ENCODE data around the gene CLIC5.

The CLIC5 gene

DNA sequence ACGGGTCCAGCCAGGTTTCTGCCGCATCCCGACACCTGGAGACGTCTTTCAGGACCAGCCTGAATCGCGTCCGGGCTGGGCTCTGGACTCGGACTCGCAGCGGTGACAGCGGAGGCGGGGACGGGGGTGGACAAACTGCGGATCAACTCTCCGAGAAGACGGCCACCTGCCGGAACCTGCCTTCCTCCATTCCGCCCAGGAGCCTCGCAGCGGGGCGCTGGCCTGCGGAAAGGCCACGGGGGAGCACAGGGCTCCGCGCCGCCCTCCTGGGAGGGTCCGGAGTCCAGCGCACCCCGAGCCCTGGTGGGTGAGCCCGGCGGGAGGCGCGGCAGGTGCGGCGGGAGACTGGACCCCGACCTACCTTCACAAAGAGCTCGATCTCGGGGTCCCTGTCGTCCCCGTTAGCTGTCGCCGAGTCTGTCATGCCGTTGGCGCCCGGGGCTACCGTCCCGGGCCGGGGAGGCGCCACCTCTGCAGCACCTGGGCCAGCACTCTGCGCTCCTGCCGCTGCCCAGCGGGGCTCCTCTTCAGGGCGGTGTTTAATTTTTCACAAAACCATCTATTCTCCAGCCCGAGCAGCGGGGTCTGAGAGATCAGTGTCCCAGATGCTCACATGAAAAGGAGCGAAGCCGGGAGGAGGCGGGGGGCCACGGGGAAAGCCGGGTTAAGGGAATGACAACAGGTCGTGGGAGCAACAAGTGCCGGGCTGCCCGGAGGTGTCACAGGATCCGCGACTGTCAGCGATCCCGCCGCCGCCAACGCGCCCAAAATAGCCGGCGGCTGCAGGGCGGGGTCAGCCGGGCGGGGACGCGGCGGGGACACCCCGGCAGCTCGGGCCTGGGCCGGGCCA is at the start of gene CLIC5:
Gene CLIC5, minus strand, starts transcription at position 742 of the 850 bp plus-strand sequence. Its CDS starts 318 bp downstream, at position 424.
- DNase-seq = no peak

DNA sequence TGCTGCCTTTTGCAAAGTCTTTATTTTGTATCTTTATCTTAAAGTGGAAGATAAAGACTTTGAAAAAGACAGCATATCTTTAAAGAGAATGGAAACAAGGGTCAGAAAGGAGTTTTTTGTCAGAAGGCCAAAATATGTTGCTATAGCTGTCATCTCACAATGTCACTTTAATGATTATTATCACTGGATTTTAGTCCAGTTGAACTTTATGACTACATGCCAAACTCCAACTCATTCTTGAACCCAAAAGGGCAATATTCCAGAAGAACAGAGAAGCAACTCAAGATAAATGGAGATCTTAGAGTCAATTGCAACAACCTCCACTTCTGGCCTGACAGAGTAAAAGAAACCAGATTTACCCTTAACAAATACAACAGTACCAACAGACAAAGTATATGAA is 47.3 kb upstream of the CLIC5 start:
- no peak for DNase-seq

DNA sequence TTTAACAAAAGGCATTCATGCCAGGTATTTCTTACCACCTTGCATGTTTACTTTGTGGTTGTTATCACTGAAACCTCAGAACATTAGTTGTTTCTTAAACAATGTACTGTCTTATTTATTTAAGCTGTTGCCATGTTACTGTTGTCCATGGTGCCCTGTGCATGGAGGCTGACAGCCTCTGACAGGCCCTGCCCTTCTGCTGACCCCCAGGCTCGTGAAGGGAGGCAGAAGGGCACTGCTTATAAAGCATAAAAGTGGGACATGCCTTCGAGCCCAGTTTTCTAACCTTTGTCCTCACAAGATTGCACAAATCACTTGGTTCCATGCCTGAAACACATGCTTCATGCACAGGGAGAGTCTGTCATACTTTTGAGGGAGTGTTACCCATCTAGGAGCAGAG is 46.7 kb upstream of the CLIC5 start:
- DNase-seq = no peak

DNA sequence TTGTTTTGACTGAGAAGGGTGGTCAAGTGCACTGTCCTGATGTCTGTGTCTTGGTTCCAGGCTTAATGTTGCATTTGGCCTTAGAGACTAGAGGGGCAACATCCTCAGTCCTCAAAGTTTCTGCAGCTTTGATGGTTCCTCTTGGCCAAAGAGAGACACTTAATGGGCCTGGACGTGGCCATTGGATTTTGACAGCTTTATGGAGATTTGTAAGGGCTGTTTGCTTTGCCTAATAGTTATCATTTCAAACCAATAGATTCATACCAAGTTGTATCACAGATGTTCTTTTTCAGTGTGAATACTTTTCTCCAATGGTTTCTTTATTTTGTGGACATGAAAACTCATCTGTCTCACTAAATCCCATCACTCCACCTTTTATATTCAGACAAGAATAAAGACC is 45.8 kb upstream of the CLIC5 start:
- no peak for DNase-seq

DNA sequence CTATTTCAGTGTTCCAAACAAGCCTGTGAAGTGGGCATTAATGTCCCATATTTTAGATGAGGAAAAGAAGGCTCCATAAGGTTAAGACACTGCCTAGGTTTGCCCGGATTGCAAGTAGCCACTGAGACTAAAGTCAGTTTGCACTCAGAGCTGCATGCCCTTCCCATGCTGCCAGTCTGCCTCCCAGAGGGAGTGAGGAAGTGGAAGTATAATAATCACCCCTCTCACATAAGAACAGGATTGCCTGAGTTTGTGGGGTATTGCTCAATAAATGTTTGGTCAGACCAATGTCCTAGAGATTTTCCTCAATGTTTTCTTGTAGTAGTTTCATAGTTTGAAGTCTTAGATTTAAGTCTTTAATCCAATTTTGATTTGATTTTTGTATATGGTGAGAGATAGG is 43.9 kb upstream of the CLIC5 start:
- DNase-seq = no peak

DNA sequence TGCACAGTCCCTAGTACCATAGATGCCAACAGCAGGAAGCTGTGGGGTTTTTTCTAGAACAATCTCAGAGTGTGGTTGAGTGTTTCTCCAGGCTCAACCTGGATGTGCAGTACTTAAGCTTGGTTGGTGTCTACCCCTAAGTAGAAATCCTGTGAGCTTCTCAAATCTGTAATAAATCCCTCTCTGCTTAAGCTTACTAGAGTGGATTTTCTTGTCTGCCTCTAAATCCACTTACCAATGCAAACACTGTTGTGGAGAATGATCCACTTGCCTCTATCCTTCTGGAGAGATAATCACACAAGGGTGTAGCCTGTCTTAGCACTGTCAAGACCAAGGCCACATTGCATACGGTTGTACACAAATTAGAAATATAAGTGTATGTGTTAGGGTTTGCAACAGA is 43.3 kb upstream of the CLIC5 start:
- DNase-seq = no peak

DNA sequence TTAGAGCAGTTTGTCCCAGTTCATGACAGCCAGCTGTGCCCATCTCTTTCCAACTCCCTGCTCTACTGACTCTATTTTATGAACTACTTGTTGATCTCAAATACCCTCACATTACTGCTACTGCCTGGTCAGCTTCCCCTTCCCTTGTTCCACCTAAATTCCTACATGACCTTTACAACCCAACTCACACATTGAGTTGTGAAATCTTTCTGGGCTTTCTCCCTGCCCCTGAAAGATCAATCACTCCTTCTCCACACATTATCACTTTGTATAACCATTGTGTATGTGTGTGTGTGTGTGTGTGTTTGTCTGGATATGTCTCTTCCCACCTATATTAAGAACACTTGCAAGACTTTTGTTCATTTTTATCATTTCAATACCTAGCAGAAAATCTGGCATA is 42.1 kb upstream of the CLIC5 start:
- DNase-seq = no peak

DNA sequence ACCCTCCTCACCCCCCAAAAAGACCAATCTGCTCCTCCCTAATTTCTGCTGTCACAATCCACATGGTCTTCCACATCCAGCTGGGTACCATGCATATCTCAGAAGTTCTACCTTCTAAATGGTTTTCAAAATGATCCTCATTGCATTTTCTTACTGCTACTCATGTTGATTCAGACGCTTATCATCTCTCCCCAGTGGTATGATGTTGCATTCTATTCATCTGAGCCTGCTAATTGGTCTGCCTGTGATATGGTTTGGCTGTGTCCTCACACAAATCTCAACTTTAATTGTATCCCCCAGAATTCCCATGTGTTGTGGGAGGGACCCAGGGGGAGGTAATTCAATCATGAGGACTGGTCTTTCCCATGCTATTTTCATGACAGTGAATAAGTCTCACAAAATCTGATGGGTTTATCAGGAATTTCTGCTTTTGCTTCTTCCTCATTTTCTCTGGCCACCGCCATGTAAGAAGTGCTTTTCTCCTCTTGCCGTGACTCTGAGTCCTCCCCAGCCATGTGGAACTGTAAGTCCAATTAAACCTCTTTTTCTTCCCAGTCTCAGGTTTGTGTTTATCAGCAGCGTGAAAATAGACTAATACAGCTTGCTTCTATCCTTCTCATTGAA is 41.4 kb upstream of the CLIC5 start:
- no peak for DNase-seq

DNA sequence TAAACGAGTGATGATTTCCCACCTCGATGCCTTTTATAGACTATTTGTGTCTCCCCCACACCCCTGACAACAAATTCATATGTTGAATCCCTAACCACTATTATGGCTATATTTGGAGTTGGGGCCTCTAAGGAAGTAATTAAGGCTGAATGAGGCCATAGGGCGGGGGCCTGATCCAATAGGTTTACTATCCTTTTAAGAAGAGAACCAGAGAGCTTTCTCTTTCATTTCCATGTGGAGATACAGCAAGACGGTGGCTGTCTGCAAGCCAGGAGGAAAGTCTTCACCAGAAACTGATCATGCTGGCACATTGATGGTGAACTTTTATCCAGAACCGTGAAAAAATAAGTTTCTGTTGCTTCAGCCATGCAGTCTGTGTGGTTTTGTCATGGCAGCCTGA is 38.9 kb upstream of the CLIC5 start:
- no peak for DNase-seq

DNA sequence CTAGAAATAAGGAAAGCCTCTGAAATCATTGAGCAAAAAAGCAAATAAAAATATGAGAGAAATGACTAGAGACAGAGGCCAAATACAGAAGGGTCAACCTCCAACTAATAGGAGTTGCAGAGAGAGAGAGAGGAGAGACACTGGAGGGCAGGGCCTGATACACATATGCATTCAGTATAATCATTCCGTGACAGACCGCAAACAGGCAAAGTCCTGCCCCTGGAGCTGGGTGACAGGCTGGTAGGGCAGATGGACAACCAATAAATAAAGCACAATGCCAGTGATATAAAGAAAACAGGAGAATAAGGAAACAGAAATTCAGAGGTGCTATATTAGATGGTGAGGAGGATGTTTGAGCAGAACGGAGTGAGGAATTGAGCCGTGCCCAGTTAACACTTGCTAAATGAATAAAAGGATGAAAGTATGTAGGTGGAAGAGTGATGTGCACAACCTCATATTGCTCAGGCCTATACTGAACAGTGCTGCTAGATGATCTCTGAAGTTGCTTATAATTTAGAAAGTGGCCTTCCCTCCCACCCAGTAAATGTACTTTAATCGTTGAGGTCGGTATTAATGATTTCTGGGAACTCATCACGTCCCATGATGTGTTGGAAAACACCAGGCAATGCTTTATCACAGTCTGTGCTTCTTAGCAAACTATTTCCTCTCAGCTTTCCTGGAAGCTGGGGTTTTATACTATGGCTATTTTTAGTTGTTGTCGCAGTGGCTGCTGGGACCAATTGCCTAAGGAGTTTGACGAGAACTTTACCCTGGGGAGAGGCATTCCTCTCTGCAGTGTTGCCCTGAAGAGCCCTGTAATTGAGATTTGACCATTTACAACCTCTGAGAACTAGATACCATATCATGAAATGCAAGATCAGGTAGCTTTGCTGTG is 37.6 kb upstream of the CLIC5 start:
- no peak for DNase-seq

DNA sequence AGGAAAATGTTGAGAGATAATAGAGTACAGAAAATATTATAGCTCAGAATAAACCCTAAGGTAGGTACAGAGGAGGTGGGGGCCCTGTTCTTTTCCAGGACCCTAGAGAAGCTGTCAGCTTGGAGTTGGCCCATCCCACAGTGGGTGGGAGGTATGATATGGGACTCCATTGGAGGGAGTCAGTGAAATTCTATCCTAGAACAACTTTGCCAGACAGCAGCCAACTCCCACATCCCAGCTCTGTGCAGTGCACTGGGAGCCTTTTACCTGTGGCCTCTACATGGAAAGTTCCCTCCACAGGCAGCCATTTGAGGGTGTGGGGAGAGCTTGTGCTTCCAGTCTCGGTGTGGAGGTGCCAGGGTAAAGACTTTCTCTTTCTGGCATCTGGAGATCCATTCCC is 36.8 kb upstream of the CLIC5 start:
- no peak for DNase-seq

DNA sequence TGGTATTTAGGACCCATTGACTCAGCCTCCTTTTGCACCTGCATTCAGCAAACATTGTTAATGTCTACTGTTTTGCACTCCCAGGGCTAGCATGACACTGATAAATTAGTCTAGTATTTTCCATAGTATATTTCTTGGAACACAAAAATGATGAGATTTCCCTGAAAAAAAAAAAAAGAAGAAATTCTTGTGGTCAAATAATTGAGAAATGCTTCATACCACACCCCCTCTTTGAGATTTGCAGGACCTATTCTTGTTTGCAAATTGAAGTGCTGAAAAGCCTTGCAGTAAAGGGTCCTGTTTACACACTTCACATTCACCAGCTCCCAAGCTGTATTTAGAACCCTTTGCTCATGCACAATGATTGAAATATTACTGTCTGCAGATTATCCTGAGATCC is 36.3 kb upstream of the CLIC5 start:
- DNase-seq = no peak

DNA sequence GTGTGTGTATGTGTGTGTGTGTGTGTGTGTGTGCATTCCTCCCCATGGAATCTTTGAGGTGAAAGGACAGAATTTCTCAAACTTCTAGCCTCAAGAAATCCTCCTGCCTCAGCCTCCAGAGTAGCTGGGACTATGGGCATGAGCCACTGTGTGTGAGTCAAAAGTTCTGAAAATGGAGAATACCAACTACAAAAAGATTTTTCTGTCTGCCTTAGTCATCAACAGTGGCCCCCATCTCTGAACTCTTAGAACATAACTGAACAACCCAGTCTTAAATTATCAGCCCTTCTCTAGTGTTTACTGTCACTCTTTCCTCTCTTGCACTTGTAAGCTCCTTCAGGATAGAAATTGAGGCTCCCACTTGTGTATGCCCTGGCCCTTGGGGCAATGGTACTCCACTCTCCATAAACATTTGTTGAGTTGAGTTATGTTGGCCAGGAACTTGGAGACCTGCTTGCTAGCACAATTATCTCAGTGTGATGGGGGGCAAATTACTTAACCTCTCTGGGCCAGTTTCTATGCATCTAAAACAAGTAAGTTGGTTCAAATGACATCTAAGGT is 35.3 kb upstream of the CLIC5 start:
- DNase-seq = no peak

DNA sequence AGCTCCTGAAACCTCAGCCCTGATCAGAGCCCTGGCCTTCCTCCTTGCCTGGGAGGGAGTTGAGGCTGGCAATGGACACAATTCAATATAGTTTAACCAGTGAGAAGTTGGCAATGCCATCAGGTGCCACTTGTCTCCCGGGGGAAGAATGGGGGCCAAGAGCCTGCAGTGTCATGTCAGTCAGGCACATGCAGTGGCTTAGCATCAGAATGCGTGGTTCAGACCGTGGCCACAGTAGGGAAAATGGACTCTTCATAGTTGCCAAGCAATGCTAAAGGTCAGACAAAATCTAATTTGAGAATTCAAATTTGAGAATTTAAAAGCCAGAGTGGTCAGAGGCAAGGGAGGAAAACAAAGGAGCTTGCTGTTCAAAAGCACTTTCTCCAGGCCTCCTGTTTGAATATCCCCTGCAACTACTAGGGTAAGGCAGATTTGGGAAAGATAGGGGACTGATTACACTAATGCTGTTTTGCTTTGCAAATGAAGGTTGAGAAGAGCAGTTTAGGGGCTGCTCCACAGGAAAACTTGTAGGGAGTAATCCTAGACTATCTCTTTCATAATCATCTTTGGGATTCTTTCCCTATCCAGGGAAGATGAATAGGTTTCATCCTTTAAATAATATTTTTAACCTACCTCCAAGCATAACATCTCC is 33.1 kb upstream of the CLIC5 start:
- DNase-seq = no peak

DNA sequence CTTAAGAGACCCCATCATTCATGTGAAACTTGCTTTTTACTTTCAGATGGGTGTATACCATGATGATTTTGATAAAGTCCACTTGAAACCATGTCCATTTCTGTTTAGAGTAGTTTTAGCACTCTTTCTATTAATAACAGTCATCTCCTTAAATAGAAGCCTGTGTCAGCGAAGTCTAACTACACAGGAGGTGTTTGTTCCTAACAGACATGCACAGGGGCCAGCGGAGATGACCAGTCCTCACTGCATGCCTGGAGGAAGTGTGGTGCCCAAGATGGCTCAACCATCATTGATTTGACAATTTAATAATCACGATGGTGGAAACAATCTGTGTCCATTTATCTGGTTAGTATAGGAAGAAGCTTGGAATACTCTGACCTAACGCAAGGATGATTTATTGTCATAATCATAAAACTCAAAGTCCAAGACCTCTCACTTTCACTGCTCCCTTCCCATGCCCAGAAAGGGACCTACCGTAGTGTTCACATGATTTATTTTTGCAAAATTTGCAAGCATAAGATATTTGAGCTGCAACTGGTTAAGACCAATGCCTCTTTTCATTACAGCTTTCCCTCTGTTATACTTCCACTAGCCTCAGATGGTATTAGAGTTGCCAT is 31.0 kb upstream of the CLIC5 start:
- DNase-seq = no peak

DNA sequence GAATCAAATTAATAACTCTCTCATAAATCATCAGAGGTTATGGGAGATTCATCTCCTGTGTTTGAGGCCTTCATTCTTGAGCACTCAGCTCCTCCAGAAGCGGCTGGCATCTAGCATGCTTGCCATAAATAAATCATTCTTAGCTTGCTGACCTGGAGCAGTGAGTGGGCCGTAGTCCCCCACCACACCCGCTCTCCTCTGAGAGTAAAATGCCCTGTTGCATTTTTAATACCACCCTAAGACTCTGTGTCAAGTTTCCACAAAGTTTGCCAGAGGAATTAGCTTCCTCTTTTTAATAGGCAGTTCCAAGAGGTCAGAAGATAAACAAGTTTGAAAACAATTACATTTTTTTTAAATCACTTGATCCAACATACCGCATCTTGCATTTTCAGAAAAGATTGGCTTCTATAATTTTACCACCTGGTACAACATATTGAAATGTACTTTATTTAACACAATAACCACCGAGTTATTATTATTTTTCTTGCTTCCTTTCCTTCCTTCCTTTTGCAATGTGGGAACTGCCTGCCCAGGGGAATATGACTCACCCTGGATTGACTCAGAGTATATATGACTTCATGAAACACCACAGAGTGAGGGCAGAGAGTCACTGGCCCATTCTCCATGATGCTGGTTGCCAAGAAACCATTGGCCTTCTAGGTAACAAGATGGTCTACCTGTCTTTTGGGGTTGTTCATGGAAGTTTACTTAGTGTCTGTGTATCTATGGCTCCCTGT is 29.4 kb upstream of the CLIC5 start:
- no peak for DNase-seq

DNA sequence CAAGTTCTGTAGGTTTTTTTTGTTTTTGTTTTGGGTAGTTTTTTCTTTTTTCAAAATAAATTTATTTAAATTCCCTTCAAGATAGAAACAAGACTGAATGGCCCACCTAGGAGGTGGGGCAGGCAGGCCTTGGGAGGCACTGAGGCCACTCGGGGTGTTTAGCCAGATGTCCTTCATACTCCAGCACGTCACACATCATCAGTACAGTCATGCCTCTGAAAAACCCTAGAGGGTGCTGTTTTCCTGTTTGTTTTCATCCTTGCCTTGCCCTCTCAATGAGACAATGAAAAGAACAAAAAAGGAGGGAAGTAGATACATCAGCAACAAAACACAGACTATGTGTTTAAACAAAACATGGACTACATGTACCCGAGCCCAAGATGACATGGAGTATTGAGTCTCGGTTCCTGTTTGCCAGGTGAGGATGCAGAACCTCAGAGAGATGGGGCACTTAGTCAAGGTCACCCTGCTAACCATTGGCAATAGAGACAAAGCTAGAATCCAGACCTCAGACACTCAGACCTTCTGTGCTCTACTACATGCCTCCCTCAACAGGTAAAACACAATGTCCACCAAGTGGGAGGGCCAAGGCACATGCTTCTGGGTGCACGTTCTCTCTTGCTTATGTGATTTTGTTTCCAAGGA is 26.8 kb upstream of the CLIC5 start:
- no peak for DNase-seq

DNA sequence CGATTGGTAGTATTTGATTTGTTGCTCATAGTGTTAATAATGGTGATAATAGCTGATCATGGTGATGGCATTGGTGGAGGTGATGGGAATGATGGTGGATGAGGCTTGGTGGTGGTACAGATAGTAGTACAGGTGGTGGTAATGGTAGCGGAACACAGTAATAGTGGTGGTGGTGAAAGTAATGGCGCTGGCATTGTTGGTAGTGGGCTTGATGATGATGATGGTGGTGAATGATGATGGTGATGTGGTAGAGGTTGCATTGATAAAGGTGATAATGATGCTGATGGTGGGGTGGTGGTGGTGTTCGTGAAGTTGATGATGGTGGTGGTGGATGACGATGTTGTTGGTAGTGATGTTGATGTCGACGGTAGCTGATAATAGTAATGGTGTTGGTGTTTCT is 24.6 kb upstream of the CLIC5 start:
- no peak for DNase-seq

DNA sequence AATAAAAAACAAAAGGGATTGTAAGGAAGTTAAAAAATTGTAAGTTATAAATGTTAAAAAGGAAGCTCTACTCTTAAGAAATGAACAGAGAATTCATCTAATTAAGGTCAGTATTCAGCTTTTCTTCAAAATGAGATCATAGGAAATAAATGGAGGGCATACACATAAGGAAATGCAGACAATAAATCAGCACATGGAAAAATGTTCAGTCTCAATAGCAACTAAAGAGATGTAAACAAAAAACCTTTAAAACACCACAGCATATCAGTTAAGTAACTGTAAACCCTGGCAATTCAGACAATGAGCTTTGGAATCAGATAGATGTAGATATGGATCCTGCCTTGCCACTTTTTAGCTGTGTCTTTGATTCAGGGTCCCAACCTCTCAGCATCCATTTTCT is 24.0 kb upstream of the CLIC5 start:
- no peak for DNase-seq

DNA sequence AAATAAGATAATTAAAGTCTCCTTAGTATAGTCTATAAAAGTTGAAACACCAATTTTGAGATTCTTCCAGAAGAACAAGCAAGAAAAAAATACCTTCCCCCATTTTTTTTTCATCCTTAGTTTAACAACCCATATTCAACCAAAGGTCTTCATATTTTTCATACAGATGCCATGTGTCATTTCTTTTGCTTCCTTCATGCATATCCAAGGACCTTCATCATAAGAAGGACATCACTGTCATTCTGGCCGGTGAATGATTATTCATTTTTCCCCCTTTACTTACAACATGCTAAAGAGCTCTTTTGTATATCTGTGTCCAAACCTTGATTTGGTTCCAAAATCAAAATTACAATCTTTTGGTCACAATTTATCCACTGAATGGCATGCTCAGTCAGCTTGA is 21.3 kb upstream of the CLIC5 start:
- no peak for DNase-seq

DNA sequence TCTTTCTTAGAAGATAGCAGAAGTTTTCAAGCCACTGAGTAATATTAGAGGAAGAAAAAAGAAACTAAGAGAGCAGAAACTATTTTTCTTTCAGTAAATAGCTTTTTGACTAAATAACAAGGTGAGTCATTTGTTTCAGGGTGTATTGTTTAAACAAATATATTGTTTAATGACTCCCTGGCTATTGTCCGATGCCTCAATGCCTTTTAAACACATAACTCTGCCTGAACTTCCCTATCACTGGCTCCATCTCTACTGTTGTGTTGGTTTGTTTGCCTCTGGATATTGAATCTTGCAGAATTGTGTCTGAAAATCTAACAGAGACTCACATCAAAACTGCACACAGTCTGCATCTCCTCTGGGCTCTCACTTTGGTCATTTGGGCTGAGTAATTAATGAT is 19.6 kb upstream of the CLIC5 start:
- DNase-seq = no peak
